Fibroblast of mammary gland (primary cell): ENCODE measurements around the gene RAP1A.

Experiments used
- DNase-seq: peaks from one replicate; pipeline ENCODE4 v3.0.0-alpha.2; 2010; ENCODE audit warnings: low read depth
- H3K4me3 ChIP-seq: 2 replicates; pipeline ENCODE4 v1.5.1; 2011; ENCODE audit warnings: low read depth, mild to moderate bottlenecking, low read length, moderate library complexity; ENCODE audit not compliant: control insufficient read depth
- CTCF ChIP-seq: conservative IDR thresholded peaks from 2 replicates; pipeline ENCODE4 v1.5.1; 2011; ENCODE audit warnings: low read depth, low read length, inconsistent platforms; ENCODE audit not compliant: control insufficient read depth, insufficient read depth

Gene RAP1A

GRCh38 chr1:111719135-111719534 lies 99.5 kb downstream of the RAP1A start:
- TF ChIP-seq CTCF, result no peak
- no peak overlapping the region for H3K4me3 ChIP-seq

DNA sequence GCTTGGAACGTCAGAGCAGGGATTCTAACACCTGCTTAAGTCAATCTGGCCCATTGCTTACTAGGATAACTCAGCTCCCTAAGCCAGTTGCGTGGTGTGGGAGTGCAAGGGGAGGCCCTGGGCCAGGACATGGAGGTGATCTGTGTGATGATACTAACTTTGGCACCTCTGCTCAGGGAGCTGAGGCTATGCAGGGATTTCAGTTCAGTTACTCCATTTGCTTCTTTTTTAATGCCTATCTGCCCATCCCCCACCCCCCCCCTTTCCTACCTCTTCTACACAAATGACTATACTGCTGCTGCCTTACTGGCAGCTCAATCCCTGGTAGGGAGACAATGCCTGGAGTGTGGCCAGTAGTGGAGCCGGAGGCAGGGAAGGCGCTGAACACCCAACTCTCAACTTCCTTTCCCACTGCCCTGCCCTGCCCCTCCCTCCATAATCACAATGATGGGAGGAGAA lies 100.1 kb downstream of the RAP1A start:
- no peak for DNase-seq

More at GRCh38 chr1:111719135-111719534, 99.5 kb downstream of the RAP1A start:
- DNase-seq, result no peak

GRCh38 chr1:111720274-111720976 lies 100.8 kb downstream of the RAP1A start:
- DNase-seq, result no peak
- H3K4me3 ChIP-seq, result no peak overlapping the region
- TF ChIP-seq CTCF, result no peak

More for the DNA sequence above, 100.1 kb downstream of the RAP1A start:
- no peak for TF ChIP-seq CTCF
- H3K4me3 ChIP-seq, result no peak overlapping the region

- H3K4me3 ChIP-seq, result no peak overlapping the region
- peak; percentile 15 for DNase-seq
- no peak for TF ChIP-seq CTCF
These were observed 101.6 kb downstream of the RAP1A start for GRCh38 chr1:111720977-111721786.

- no peak overlapping the region for H3K4me3 ChIP-seq
- TF ChIP-seq CTCF, result no peak
- DNase-seq, result no peak
These were observed 103.7 kb downstream of the RAP1A start for GRCh38 chr1:111723091-111723806.

- no peak overlapping the region for H3K4me3 ChIP-seq
- DNase-seq, result no peak
These were observed 104.3 kb downstream of the RAP1A start for GRCh38 chr1:111723871-111724270.

More at GRCh38 chr1:111723871-111724270, 104.3 kb downstream of the RAP1A start:
- no peak for TF ChIP-seq CTCF
